SU-DHL-6 (cell line): ENCODE measurements around the gene AGPAT3.
A peak's percentile ranks its signal among the peaks of the same experiment; 100 is the strongest.

ENCODE experiments used
- H2AFZ ChIP-seq: fragments of 200-600 bp; sonication (generic); 2 replicates; pipeline ENCODE4 v1.6.1; 2014; ENCODE audit warnings: low read depth, mild to moderate bottlenecking, moderate library complexity, mixed read lengths, antibody characterized with exemption, low read length; ENCODE audit not compliant: severe bottlenecking
- H3F3A ChIP-seq: fragments of 200-600 bp; shearing (Covaris generic); 2 replicates; pipeline ENCODE4 v1.6.0; 2016; ENCODE audit warnings: antibody characterized with exemption, mild to moderate bottlenecking; ENCODE audit not compliant: insufficient read depth
- H3K27ac ChIP-seq: fragments of 200-600 bp; sonication (generic); 2 replicates; pipeline ENCODE4 v1.5.1; 2016; ENCODE audit warnings: low read depth, mild to moderate bottlenecking, low read length, moderate library complexity, mixed read lengths
- H3K27me3 ChIP-seq: fragments of 200-600 bp; sonication (generic), shearing (Covaris generic); 2 replicates; pipeline ENCODE4 v1.6.0; 2014; ENCODE audit warnings: mild to moderate bottlenecking, low read length
- H3K36me3 ChIP-seq: fragments of 200-600 bp; sonication (generic); 2 replicates; pipeline ENCODE4 v1.6.1; 2014; ENCODE audit warnings: mild to moderate bottlenecking, low read length, mixed read lengths
- H3K4me2 ChIP-seq: fragments of 300-600, 200-600 bp; shearing (Covaris generic), sonication (generic); 2 replicates; pipeline ENCODE4 v1.6.0; 2014; ENCODE audit warnings: low read length, low read depth, mild to moderate bottlenecking; ENCODE audit not compliant: poor library complexity, severe bottlenecking
- H3K4me3 ChIP-seq: fragments of 200-600 bp; sonication (generic); 2 replicates; pipeline ENCODE4 v1.5.1; 2014; ENCODE audit warnings: antibody characterized with exemption, low read length, mild to moderate bottlenecking, mixed read lengths; ENCODE audit not compliant: insufficient read depth, poor library complexity, severe bottlenecking
- H3K79me2 ChIP-seq: fragments of 200-600 bp; sonication (generic); 2 replicates; pipeline ENCODE4 v1.6.1; 2014; ENCODE audit warnings: mild to moderate bottlenecking, low read length, moderate library complexity; ENCODE audit not compliant: insufficient read depth
- H3K9ac ChIP-seq: fragments of 200-600 bp; sonication (generic); 2 replicates; pipeline ENCODE4 v1.7.0; 2014; ENCODE audit warnings: mild to moderate bottlenecking, low read length
- H3K9me2 ChIP-seq: fragments of 200-600 bp; sonication (generic); replicated peaks from 2 replicates; pipeline ENCODE4 v1.6.1; 2014; ENCODE audit warnings: low read length; ENCODE audit not compliant: insufficient read depth
- H3K9me3 ChIP-seq: fragments of 200-600 bp; sonication (generic); 2 replicates; pipeline ENCODE4 v1.6.1; 2014; ENCODE audit warnings: low read length, mixed read lengths; ENCODE audit not compliant: insufficient read depth
- H4K20me1 ChIP-seq: fragments of 200-600 bp; sonication (generic); 2 replicates; pipeline ENCODE4 v1.6.1; 2014; ENCODE audit warnings: low read depth, mild to moderate bottlenecking, antibody characterized with exemption, low read length, moderate library complexity, mixed read lengths
- CTCF ChIP-seq: fragments of 200-600 bp; sonication (generic); IDR thresholded peaks from one replicate; pipeline ENCODE4 v1.5.1; 2017; ENCODE audit warnings: antibody characterized with exemption, mild to moderate bottlenecking, low read length, moderate library complexity; ENCODE audit not compliant: insufficient read depth, poor library complexity, severe bottlenecking
- EZH2phosphoT487 ChIP-seq: fragments of 200-600 bp; sonication (generic), shearing (Covaris generic); conservative IDR thresholded peaks from 2 replicates; pipeline ENCODE4 v1.6.1; 2018; ENCODE audit warnings: mild to moderate bottlenecking, antibody characterized with exemption, low read length, moderate library complexity, mixed read lengths

The AGPAT3 gene

DNA sequence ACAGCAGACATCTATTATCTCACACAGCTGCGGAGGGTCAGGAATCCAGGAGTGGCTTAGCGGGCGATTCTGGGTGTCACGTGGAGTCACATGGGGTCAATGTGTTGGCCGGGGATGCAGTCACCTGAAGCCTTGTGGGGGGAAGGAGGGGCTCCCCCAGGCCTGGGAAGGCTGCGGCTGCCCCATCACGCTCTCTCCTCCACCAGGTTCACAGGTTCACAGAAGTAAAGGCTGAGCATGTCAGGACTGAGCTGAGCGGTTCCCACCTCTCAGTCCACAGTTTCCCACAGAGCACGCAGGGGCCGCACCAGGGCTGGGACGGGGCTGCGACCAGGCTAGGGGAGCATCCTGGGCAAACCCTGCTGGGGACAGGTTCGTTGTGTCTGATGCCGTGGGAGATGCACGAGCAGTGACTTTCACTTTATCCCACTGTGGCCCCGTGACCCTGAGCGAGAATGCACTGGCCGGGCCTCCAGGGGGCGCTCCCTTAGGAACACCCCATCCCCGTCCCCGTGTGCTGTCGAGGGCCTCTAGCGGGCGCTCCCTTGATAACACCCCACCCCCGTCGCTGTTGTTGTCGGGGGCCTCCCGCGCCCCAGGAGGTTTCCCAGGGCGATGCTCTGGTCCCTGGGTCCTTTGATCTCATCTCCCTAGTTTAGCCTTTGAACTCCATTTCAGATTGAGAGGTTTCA lies 73.9 kb downstream of the AGPAT3 start:
- H3K9me2 ChIP-seq, result no peaks in the 10 kb centered on the region
- H3F3A ChIP-seq, result no peaks in the 10 kb centered on the region
- no peaks in the 10 kb centered on the region for H3K9me3 ChIP-seq
- H3K27ac ChIP-seq, result no peak overlapping the region
- peak overlapping the region; percentile 56 for H3K4me3 ChIP-seq
- H4K20me1 ChIP-seq, result no peaks in the 10 kb centered on the region
- TF ChIP-seq EZH2phosphoT487 (no peak), CTCF (peak; percentile 97)
- peak overlapping the region; percentile 66 for H3K4me2 ChIP-seq
- no peaks in the 10 kb centered on the region for H3K36me3 ChIP-seq
- peak overlapping the region; percentile 88 for H2AFZ ChIP-seq
- peak overlapping the region; percentile 51; the same call in 1 of the 2 replicates for H3K9ac ChIP-seq
- no peaks in the 10 kb centered on the region for H3K79me2 ChIP-seq
- H3K27me3 ChIP-seq, result no peaks in the 10 kb centered on the region

DNA sequence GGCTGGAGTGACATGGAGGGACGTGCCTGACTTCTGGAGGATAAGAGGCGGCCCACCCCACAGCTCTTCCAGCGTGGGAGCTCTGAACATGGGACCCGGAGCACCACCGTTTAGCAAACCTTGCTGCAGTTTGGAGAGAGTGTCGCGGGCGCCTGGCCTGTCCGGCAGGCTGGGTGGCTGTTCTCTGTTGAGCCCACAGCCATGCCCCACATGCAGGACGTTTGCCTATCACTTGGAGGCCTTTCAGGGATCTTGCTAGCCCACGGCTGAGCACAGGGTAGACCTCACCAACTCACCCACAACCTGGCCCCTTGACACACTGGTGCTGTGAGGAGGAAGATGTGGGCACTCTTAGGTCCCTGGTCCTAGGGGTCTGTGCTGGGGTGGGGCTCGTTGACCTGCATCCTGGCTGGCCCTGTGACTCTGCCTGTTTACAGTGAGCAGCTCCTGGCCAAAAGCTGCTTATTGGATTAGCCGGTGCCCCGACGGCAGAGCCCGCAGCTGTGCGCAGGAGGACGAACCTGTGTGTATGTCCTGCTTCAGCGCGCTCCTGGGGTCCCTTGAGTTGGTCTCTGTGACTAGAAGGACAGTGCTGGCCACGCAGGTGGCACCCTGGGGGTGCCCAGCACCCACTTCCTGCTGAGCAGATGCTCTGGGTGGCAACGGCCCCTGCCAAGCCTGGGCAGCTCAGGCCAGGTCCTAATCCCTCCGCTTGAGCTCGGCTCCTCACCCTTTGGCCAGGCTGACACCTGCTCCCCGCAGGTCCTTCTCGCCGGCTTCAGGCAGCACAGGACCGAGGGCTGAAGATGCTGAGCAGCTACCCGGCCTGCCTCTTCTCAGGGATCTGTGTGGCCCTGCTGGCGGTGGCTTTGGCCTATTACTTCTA lies 74.7 kb downstream of the AGPAT3 start:
- peak overlapping the region; percentile 88 for H2AFZ ChIP-seq
- no peaks in the 10 kb centered on the region for H3K36me3 ChIP-seq
- no peaks in the 10 kb centered on the region for H3K79me2 ChIP-seq
- no peak for TF ChIP-seq EZH2phosphoT487
- TF ChIP-seq CTCF, result no peak
- H3K9me3 ChIP-seq, result no peaks in the 10 kb centered on the region
- no peaks in the 10 kb centered on the region for H4K20me1 ChIP-seq
- H3K27me3 ChIP-seq, result no peaks in the 10 kb centered on the region
- H3F3A ChIP-seq, result no peaks in the 10 kb centered on the region
- H3K9me2 ChIP-seq, result no peaks in the 10 kb centered on the region
- H3K27ac ChIP-seq, result no peak overlapping the region
- H3K9ac ChIP-seq, result no peak overlapping the region
- H3K4me2 ChIP-seq, result peak overlapping the region; percentile 66
- no peak overlapping the region for H3K4me3 ChIP-seq

GRCh38 chr21:43940329-43941050 lies 75.5 kb downstream of the AGPAT3 start:
- Histone ChIP-seq H3K79me2 (no peaks in the 10 kb centered on the region), H3K36me3 (no peaks in the 10 kb centered on the region), H3K9me3 (no peaks in the 10 kb centered on the region), H4K20me1 (no peaks in the 10 kb centered on the region), H3K4me3 (no peak overlapping the region), H3F3A (no peaks in the 10 kb centered on the region), H3K9ac (no peak overlapping the region), H3K27ac (no peak overlapping the region), H3K27me3 (no peaks in the 10 kb centered on the region), H3K4me2 (no peak overlapping the region), H2AFZ (no peak overlapping the region), H3K9me2 (no peaks in the 10 kb centered on the region)
- TF ChIP-seq CTCF (no peak), EZH2phosphoT487 (no peak)
